GM12878 (cell line): Measurements from ENCODE around the gene TIGD1. TPM values are rescaled to one million over a fixed set of nuclear protein-coding genes. Genes with fewer than 3 reads are reported as not detected.
A peak's percentile ranks its signal among the peaks of the same experiment; 100 is the strongest.

Experiments
- CBX5 ChIP-seq: sonication (generic); IDR thresholded peaks from 2 replicates; pipeline ENCODE4 v1.6.1; 2016; ENCODE audit warnings: low read depth, moderate library complexity, mild to moderate bottlenecking, inconsistent platforms
- E2F8 ChIP-seq: fragments of 450-650 bp; IDR thresholded peaks from 2 replicates; pipeline ENCODE4 v1.6.1; 2018; ENCODE audit warnings: mild to moderate bottlenecking, low read depth, moderate library complexity; ENCODE audit not compliant: partially characterized antibody
- ELK1 ChIP-seq: IDR thresholded peaks from 2 replicates; pipeline ENCODE4 v1.6.1; 2012; ENCODE audit warnings: low read depth, low read length, improper control_type of control experiment
- ESRRA ChIP-seq: IDR thresholded peaks from 2 replicates; pipeline ENCODE4 v1.6.1; 2012; ENCODE audit warnings: mild to moderate bottlenecking, low read length, improper control_type of control experiment
- FOS ChIP-seq: IDR thresholded peaks from 3 replicates; pipeline ENCODE4 v1.6.1; 2011; ENCODE audit warnings: borderline replicate concordance; ENCODE audit not compliant: insufficient read length; ENCODE audit errors: extremely low read depth
- HDAC2 ChIP-seq: fragments of 200-600 bp; sonication (generic); IDR thresholded peaks from 2 replicates; pipeline ENCODE4 v1.6.1; 2017
- HDAC6 ChIP-seq: fragments of 200-600 bp; sonication (generic); IDR thresholded peaks from one replicate; pipeline ENCODE4 v1.8.0; 2017; ENCODE audit warnings: antibody characterized with exemption; ENCODE audit not compliant: unreplicated experiment
- MAX ChIP-seq: IDR thresholded peaks from 2 replicates; pipeline ENCODE4 v1.6.1; 2012; ENCODE audit warnings: low read depth, low read length, improper control_type of control experiment
- MTA3 ChIP-seq: IDR thresholded peaks from 2 replicates; pipeline ENCODE4 v1.6.1; 2012; ENCODE audit warnings: low read length, inconsistent platforms, borderline replicate concordance
- NR2F1 ChIP-seq: fragments of 450-650 bp; conservative IDR thresholded peaks from 2 replicates; pipeline ENCODE4 v1.6.1; 2017; ENCODE audit warnings: mild to moderate bottlenecking
- PAX5 ChIP-seq: IDR thresholded peaks from 2 replicates; pipeline ENCODE4 v1.6.1; 2011; ENCODE audit warnings: low read depth, low read length, borderline replicate concordance
- POLR2A ChIP-seq: IDR thresholded peaks from 2 replicates; pipeline ENCODE4 v1.6.1; 2011; ENCODE audit warnings: low read depth, mild to moderate bottlenecking, low read length
- POU2F2 ChIP-seq: IDR thresholded peaks from 3 replicates; pipeline ENCODE4 v1.6.1; 2011; ENCODE audit warnings: low read depth, mild to moderate bottlenecking, low read length, borderline replicate concordance
- RAD51 ChIP-seq: fragments of 450-650 bp; IDR thresholded peaks from 2 replicates; pipeline ENCODE4 v1.6.1; 2016; ENCODE audit warnings: moderate library complexity, mild to moderate bottlenecking, inconsistent platforms
- RFX5 ChIP-seq: IDR thresholded peaks from 2 replicates; pipeline ENCODE4 v1.6.1; 2011; ENCODE audit warnings: low read depth, low read length, improper control_type of control experiment
- SIN3A ChIP-seq: IDR thresholded peaks from 2 replicates; pipeline ENCODE4 v1.6.1; 2012; ENCODE audit warnings: low read depth, low read length, improper control_type of control experiment
- STAT1 ChIP-seq: fragments of 450-650 bp; conservative IDR thresholded peaks from 2 replicates; pipeline ENCODE4 v1.6.1; 2014; ENCODE audit warnings: antibody characterized with exemption, mild to moderate bottlenecking
- TCF7 ChIP-seq: IDR thresholded peaks from 2 replicates; pipeline ENCODE4 v1.6.1; 2014; ENCODE audit warnings: antibody characterized with exemption, borderline replicate concordance
- USF2 ChIP-seq: IDR thresholded peaks from 2 replicates; pipeline ENCODE4 v1.6.1; 2011; ENCODE audit warnings: low read depth, low read length, improper control_type of control experiment, borderline replicate concordance
- ZBTB11 ChIP-seq: fragments of 450-650 bp; formaldehyde crosslinking; IDR thresholded peaks from 2 replicates; pipeline ENCODE4 v1.5.0; 2022; ENCODE audit warnings: mild to moderate bottlenecking, missing genetic modification characterization
- ZNF274 ChIP-seq: IDR thresholded peaks from one replicate; pipeline ENCODE4 v1.8.0; 2011; ENCODE audit not compliant: insufficient read length, insufficient read depth
- ZNF384 ChIP-seq: IDR thresholded peaks from 2 replicates; pipeline ENCODE4 v1.6.1; 2012; ENCODE audit warnings: low read depth, mild to moderate bottlenecking, low read length, improper control_type of control experiment, borderline replicate concordance
- ZNF622 ChIP-seq: fragments of 450-650 bp; IDR thresholded peaks from 2 replicates; pipeline ENCODE4 v1.6.1; 2017; ENCODE audit warnings: mild to moderate bottlenecking, inconsistent platforms
- polyA plus RNA-seq, 11 experiments: library from polyadenylated mRNA; depleted of rRNA in 4 of 11; unstranded in 6 of 11; stranded (reverse) in 5 of 11; fragments of >200 nt; fragmentation: Nextera tagmentation in 4 of 11; fragmentation: Illumina TruSeq in 1 of 11; extraction: Ambion mirVana in 4 of 11; extraction: Trizol in 1 of 11; gene quantifications; 1 replicate in 1 of 11; 2 replicates in 10 of 11; pipeline versions ENCODE4 v1.2.1 to v1.2.3, GENCODE V29; 2011 to 2016; ENCODE audit warnings: inconsistent platforms in 2 of 11, missing spikeins in 2 of 11, low read depth in 1 of 11
- total RNA-seq, 4 experiments: library from RNA; depleted of rRNA in 3 of 4; stranded (reverse); fragments of >200 nt in 3 of 4; fragmentation: Illumina TruSeq in 1 of 4; extraction: Trizol in 1 of 4; gene quantifications; 2 replicates each; pipeline versions ENCODE4 v1.2.1 to v1.2.3, GENCODE V29; 2013 to 2021

The TIGD1 gene
- total and polyA plus RNA-seq, 10 of the 15 experiments (the other 5 are each of a cell fraction or from before 2014, with no cell fraction given) = 1.4 to 8.4 (median 5.6) TPM

- TF ChIP-seq ZBTB11 (peak; percentile 89), ZNF622 (no peak), ELK1 (peak; percentile 94), E2F8 (no peak), ESRRA (no peak), MAX (peak; percentile 77), MTA3 (no peak), SIN3A (no peak; the same call in 1 of the 2 replicates), STAT1 (no peak; the same call in 1 of the 2 replicates), TCF7 (no peak), PAX5 (peak; percentile 67; the same call in 1 of the 2 replicates), HDAC6 (peak; percentile 66), HDAC2 (no peak), USF2 (no peak), POLR2A (peak; percentile 97), NR2F1 (0 out of 2 replicates have a peak, but pooled peaks have one; percentile 38), ZNF274 (no peak), POU2F2 (peak; percentile 62; the same call in 1 of the 3 replicates), FOS (no peak), RFX5 (no peak), ZNF384 (no peak), RAD51 (no peak), CBX5 (peak; percentile 30; the same call in 1 of the 2 replicates)
Measured at GRCh38 chr2:232550354-232551249, at the start of gene TIGD1, which contains the start of gene EIF4E2 (continued).
